ENCODE results near the gene PRKAG3.
"Not testable (repeated sequence)": the region's sequence is repeated elsewhere in the genome, so short reads cannot be mapped to it uniquely, and the experiment has no call there.

The PRKAG3 gene

GRCh38 chr2:218780046-218780445, 51.6 kb downstream of the PRKAG3 start:
- no peak overlapping the region for H3K4me3 ChIP-seq (replicated peaks; ENCODE audit: low read depth, low read length)
- no peak for DNase-seq (ENCODE audit: extremely low read depth, low read depth)
- TF ChIP-seq CTCF (IDR thresholded peaks at IDR 0.05; ENCODE audit: low read depth, low read length, missing control alignments), result no peak

- no peak overlapping the region for H3K4me3 ChIP-seq (replicated peaks; ENCODE audit: low read depth, low read length)
- TF ChIP-seq CTCF (IDR thresholded peaks at IDR 0.05; ENCODE audit: low read depth, low read length, missing control alignments), result no peak
- no peak for DNase-seq (ENCODE audit: extremely low read depth, low read depth)
These were observed 54.2 kb downstream of the PRKAG3 start for GRCh38 chr2:218777276-218777990.

- H3K4me3 ChIP-seq (replicated peaks; ENCODE audit: low read depth, low read length), result no peak overlapping the region
- TF ChIP-seq CTCF (IDR thresholded peaks at IDR 0.05; ENCODE audit: low read depth, low read length, missing control alignments), result no peak
- DNase-seq (ENCODE audit: extremely low read depth, low read depth), result no peak
These were observed 55.1 kb downstream of the PRKAG3 start for GRCh38 chr2:218776488-218776887.

GRCh38 chr2:218773881-218774280, 57.7 kb downstream of the PRKAG3 start:
- no peak for TF ChIP-seq CTCF (IDR thresholded peaks at IDR 0.05; ENCODE audit: low read depth, low read length, missing control alignments)
- H3K4me3 ChIP-seq (replicated peaks; ENCODE audit: low read depth, low read length), result no peak overlapping the region
- no peak for DNase-seq (ENCODE audit: extremely low read depth, low read depth)

- not testable (repeated sequence) for H3K4me3 ChIP-seq (replicated peaks; ENCODE audit: low read depth, low read length); DNase-seq (ENCODE audit: extremely low read depth, low read depth)
These were observed 58.8 kb downstream of the PRKAG3 start for GRCh38 chr2:218772759-218773158.

Measured in HFF-Myc (cell line).